GM12801 (cell line): Measurements from ENCODE around the gene RYR2.

ENCODE experiments used
- TF ChIP-seq, protein P1 (sequence below): IDR thresholded peaks from one replicate; pipeline ENCODE4 v1.5.1; 2011; ENCODE audit warnings: control low read depth; ENCODE audit not compliant: insufficient read length; ENCODE audit errors: extremely low read depth

Gene RYR2

DNA sequence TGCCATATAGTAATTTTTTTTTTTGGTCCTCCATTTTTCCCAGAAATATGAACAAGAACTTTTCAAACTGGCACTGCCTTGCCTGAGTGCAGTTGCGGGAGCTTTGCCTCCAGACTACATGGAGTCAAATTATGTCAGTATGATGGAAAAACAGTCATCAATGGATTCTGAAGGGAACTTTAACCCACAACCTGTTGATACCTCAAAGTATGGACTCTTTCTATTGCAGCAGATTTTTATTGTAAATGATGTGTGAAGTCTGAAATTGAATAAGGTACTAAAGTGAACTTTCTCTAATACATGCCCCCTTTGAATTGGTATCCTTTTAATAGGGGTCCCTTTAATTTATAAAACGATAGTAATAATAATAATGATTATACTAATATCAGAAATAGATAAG, 613.8 kb downstream of the RYR2 start:
- TF ChIP-seq, protein P1, sequence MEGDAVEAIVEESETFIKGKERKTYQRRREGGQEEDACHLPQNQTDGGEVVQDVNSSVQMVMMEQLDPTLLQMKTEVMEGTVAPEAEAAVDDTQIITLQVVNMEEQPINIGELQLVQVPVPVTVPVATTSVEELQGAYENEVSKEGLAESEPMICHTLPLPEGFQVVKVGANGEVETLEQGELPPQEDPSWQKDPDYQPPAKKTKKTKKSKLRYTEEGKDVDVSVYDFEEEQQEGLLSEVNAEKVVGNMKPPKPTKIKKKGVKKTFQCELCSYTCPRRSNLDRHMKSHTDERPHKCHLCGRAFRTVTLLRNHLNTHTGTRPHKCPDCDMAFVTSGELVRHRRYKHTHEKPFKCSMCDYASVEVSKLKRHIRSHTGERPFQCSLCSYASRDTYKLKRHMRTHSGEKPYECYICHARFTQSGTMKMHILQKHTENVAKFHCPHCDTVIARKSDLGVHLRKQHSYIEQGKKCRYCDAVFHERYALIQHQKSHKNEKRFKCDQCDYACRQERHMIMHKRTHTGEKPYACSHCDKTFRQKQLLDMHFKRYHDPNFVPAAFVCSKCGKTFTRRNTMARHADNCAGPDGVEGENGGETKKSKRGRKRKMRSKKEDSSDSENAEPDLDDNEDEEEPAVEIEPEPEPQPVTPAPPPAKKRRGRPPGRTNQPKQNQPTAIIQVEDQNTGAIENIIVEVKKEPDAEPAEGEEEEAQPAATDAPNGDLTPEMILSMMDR: no peak

DNA sequence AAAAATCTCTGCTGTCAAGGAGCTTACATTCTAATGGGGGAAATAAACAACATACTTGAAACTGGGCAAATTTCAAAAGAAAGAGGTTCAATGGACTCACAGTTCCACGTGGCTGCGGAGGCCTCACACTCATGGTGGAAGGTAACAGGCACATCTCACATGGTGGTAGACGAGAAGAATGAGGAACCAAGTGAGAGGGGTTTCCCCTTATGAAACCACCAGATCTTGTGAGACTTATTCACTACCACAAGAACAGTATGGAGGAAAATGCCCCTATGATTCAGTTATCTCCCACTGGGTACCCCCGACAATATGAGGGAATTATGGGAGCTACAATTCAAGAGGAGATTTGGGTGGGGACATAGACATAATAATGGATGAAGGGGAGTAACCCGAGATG, 622.4 kb downstream of the RYR2 start:
- TF ChIP-seq, protein P1: no peak

DNA sequence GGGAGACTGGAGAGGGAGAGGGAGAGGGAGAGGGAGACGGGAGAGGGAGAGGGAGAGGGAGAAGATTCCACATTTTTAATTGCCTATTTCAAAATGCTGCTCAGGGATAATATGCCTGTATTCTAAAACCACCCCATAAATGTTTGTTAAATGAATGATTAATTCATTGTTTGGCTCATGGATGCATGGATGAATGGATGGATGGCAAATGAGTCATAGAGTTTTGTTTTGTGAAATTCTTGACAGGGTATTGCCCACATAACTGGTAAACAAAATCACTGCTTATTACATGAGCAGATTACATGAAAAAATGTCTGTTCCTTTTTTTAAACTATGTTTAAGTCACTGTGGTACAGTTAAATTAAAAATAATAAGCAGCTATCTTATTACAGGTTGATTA, 628.3 kb downstream of the RYR2 start:
- TF ChIP-seq, protein P1: no peak

DNA sequence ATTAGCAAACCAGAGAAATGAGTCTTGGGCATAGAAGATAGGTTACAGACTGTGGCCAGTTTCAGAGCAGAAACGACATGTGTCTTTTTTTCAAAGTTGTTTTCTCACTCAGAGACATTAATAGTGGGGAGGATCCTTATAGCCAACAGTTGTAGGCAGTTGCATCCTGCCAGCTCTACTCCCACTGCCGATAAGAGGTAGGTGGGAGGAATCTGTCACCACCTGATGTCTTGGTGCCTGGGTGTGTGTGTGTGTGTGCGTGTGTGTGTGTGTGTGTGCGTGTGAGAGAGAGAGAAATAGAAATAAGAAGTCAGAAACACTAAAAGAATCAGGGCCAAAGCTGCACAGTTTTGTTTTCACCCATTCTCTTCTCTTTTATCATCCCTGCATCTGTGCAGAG, 629.3 kb downstream of the RYR2 start:
- TF ChIP-seq, protein P1: no peak

DNA sequence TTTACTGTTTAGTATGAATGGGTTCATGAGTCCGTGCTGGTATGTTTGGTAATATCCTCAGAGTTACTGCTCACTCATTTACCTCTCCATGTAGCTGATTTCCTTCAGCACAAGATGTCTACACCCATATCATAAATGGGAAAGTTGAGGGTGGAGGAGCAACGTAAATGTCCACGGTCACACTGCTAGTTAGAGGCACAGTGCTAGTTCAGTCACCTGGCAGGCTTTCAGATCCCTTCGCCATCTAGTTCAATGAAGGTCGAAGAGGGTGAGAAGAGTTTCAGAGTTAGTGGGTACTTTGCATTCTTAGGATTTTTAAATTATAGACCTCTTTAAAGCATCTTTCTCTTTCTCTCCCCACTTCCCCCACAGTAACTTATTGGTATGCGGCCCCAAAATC, 630.0 kb downstream of the RYR2 start:
- TF ChIP-seq, protein P1: no peak

DNA sequence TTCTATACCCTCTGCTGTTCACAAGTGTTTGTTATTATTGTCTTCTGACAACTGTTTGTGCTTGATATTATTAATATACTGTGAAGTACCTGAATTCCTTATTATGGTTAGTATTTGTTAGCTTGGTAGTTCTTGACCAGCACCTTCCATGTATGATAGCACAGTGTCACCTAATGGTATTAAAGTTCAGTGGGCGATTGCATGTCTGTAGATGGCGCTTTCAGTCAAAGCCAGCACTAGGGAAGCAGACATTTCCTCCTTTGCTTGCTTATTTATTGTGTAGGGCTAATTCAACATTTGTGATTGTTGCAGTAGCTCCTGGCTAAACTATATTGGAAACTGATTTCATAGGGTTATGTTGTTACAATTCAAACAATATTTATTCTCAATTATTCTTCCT, 630.8 kb downstream of the RYR2 start:
- TF ChIP-seq, protein P1: no peak

DNA sequence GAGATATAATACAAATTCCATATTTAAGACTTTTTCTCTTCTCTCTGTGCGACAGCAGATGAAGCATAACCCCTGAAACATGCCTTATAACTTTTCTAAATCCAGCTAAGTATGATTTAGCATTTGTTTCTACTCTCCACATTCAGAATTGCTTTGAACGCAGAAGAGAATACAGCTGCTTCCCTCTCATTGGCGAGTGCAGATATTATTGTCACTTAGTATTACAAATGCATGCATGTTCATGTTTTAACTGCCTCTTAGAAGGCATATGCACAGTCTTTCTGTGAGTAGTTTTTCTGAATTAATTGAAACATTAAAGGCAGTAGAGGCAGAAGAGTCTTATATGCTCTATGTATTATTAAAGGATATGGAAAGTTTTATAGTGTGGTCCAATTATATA, 631.6 kb downstream of the RYR2 start:
- TF ChIP-seq, protein P1: no peak

DNA sequence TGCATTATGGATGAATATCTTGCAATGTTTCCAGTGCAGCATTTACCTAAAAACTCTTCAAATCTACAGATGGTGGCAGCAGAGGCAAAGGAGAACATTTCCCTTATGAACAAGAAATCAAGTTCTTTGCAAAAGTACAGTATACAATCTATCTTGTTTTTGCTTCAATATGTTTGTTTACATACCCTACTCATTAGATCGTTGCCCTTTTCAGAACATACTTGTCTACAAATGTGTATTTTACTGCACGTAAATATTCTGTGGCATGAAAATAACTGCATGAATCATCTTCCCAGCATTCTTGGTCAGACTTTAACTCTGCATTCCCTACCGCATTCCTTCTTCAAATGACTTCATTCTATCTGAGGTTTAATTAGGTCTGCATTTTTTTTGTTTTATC, 636.0 kb downstream of the RYR2 start:
- TF ChIP-seq, protein P1: no peak
